HepG2 (cell line): ENCODE data around the gene RHBDF2. TPM values are rescaled to one million over a fixed set of nuclear protein-coding genes. Genes with fewer than 3 reads are reported as not detected.

Source experiments
- ATAC-seq: fragments of 200-7000 bp; cut with Tn5 transposase; 3 replicates; pipeline ENCODE4 v1.9.1; 2020; ENCODE audit warnings: mild to moderate bottlenecking, moderate library complexity
- BruUV-seq: library from RNA; stranded (reverse); fragments of 400-500 nt; replicated peaks from 2 replicates; lab custom pipeline; 2021; lab: Mats Ljungman, UMichigan
- CTCF ChIA-PET: fragments of 300-600 bp; formaldehyde crosslinking; extraction: SDS; loops from one replicate; lab custom pipeline; 2021; ENCODE audit warnings: low total read pairs, inconsistent platforms, low intra/inter-chr PET ratio; lab: Yijun Ruan, JAX
- POLR2A ChIA-PET: fragments of 350-600 bp; sonication (Branson Sonifier 250); formaldehyde crosslinking; loops from one replicate; lab custom pipeline; 2020; ENCODE audit warnings: antibody characterized with exemption, inconsistent platforms; lab: Yijun Ruan, JAX
- DNase-seq: peaks from one replicate; pipeline ENCODE4 v3.0.0-alpha.2; 2015; ENCODE audit warnings: low spot score
- FAIRE-seq: peaks from 3 replicates; lab custom pipeline; 2011; peaks lifted over from hg19 to GRCh38; lab: Jason Lieb, UNC
- H2AFZ ChIP-seq: one replicate; pipeline ENCODE4 v1.6.1; 2011; ENCODE audit warnings: low read length, inconsistent platforms
- H3K27ac ChIP-seq: fragments of 300-600 bp; 3 replicates; pipeline ENCODE4 v1.8.0; 2011; ENCODE audit warnings: mixed run types, mild to moderate bottlenecking, mixed read lengths, low read length, inconsistent platforms; ENCODE audit not compliant: insufficient read depth; ENCODE audit errors: extremely low read length
- H3K27me3 ChIP-seq, 2 experiments: fragments of 200-600 bp in 1 of 2; 2 replicates in 1 of 2; 3 replicates in 1 of 2; pipeline versions ENCODE4 v1.6.0 to v1.8.0; 2011; ENCODE audit warnings: low read length in 2 of 2, mild to moderate bottlenecking in 2 of 2, moderate library complexity in 2 of 2, inconsistent platforms in 1 of 2; ENCODE audit not compliant: insufficient read depth in 2 of 2, control insufficient read depth in 1 of 2
- H3K36me3 ChIP-seq, 2 experiments: fragments of 200-600 bp in 1 of 2; replicated peaks in 1 of 2; 2 replicates in 1 of 2; 3 replicates in 1 of 2; pipeline versions ENCODE4 v1.5.1 to v1.8.0; 2011; ENCODE audit warnings: low read length in 2 of 2, inconsistent platforms in 1 of 2; ENCODE audit not compliant: insufficient read depth in 2 of 2, control insufficient read depth in 1 of 2
- H3K4me1 ChIP-seq: 2 replicates; pipeline ENCODE4 v1.5.1; 2012; ENCODE audit warnings: low read length, inconsistent platforms; ENCODE audit not compliant: insufficient read depth
- H3K4me2 ChIP-seq: 2 replicates; pipeline ENCODE4 v1.6.0; 2011; ENCODE audit warnings: low read depth, low read length, inconsistent platforms
- H3K4me3 ChIP-seq, 3 experiments: fragments of 200-600 bp in 1 of 3; sonication (generic), shearing (Covaris generic) in 1 of 3; replicated peaks in 1 of 3; 2 replicates each; pipeline ENCODE4 v1.5.1; 2011 to 2016; ENCODE audit warnings: low read length in 3 of 3, inconsistent platforms in 2 of 3, low read depth in 2 of 3, mild to moderate bottlenecking in 2 of 3, control low read depth in 1 of 3, mixed read lengths in 1 of 3; ENCODE audit not compliant: insufficient read depth in 1 of 3
- H3K79me2 ChIP-seq: one replicate; pipeline ENCODE4 v1.6.1; 2011; ENCODE audit warnings: low read length, inconsistent platforms; ENCODE audit not compliant: insufficient read depth
- H3K9ac ChIP-seq: 2 replicates; pipeline ENCODE4 v1.6.0; 2011; ENCODE audit warnings: mild to moderate bottlenecking, low read depth, low read length, inconsistent platforms; ENCODE audit not compliant: insufficient read depth
- H3K9me3 ChIP-seq: 2 replicates; pipeline ENCODE4 v1.5.1; 2012; ENCODE audit warnings: mild to moderate bottlenecking, low read length
- H4K20me1 ChIP-seq: 2 replicates; pipeline ENCODE4 v1.6.0; 2011; ENCODE audit warnings: inconsistent platforms, mild to moderate bottlenecking, low read length, moderate library complexity; ENCODE audit not compliant: insufficient read depth
- AGO2 ChIP-seq: fragments of 200-400 bp; formaldehyde crosslinking; optimal IDR thresholded peaks from 2 replicates; pipeline ENCODE3; 2017; ENCODE audit warnings: mild to moderate bottlenecking, low read depth, low read length, moderate library complexity
- NRL ChIP-seq: sonication (generic); formaldehyde crosslinking; IDR thresholded peaks from 2 replicates; pipeline ENCODE4 v1.5.0; 2020; ENCODE audit warnings: missing genetic modification reagents, mild to moderate bottlenecking, moderate library complexity, borderline replicate concordance
- TFAP4 ChIP-seq: sonication (generic); IDR thresholded peaks from 2 replicates; pipeline ENCODE4 v1.6.1; 2016; ENCODE audit warnings: low read depth, borderline replicate concordance
- ZBTB26 ChIP-seq: IDR thresholded peaks from 2 replicates; pipeline ENCODE4 v1.6.1; 2016; ENCODE audit warnings: missing compliant biosample characterization, missing genetic modification reagents, borderline replicate concordance
- ZNF253 ChIP-seq: sonication (generic); formaldehyde crosslinking; IDR thresholded peaks from 2 replicates; pipeline ENCODE4 v1.8.0; 2022; ENCODE audit warnings: mild to moderate bottlenecking, missing genetic modification reagents, borderline replicate concordance
- ZNF550 ChIP-seq: sonication (generic); formaldehyde crosslinking; IDR thresholded peaks from 2 replicates; pipeline ENCODE4 v1.4.0; 2020; ENCODE audit warnings: mild to moderate bottlenecking, missing genetic modification reagents, borderline replicate concordance
- WGBS: methylation state at CpG from one replicate; pipeline ENCODE4 v1.1.6; 2017; ENCODE audit warnings: low lambda C conversion rate; 5-methylcytosine and 5-hydroxymethylcytosine counted together
- in situ Hi-C: cut with HindIII; loops from 2 replicates; pipeline ENCODE4 v1.10.0; 2017; ENCODE audit warnings: low pct_unique_long_range_greater_than_20kb; ENCODE audit not compliant: extremely low pct_ligation_motif_present
- intact Hi-C: fragments of 100-400 bp; cut with micrococcal nuclease; formaldehyde crosslinking; loops from one replicate; pipeline ENCODE4 v1.10.0; 2022; ENCODE audit not compliant: unreplicated experiment
- polyA plus RNA-seq, 8 experiments: library from polyadenylated mRNA; depleted of rRNA in 3 of 8; stranded (reverse) in 7 of 8; unstranded in 1 of 8; fragments of >200 nt; fragmentation: Illumina TruSeq in 4 of 8; extraction: Trizol in 4 of 8; gene quantifications; 2 replicates each; pipeline versions ENCODE4 v1.2.1 to v1.2.3, GENCODE V29; 2011 to 2016; ENCODE audit warnings: low read depth in 4 of 8, missing spikeins in 1 of 8, mixed read lengths in 1 of 8; ENCODE audit not compliant: insufficient read depth in 1 of 8
- total RNA-seq, 5 experiments: library from RNA; depleted of rRNA; stranded (reverse); fragments of >200 nt; fragmentation: Illumina TruSeq; extraction: Trizol; gene quantifications; 2 replicates each; pipeline ENCODE4 v1.2.3, GENCODE V29; 2016; ENCODE audit warnings: low read depth in 1 of 5

Gene RHBDF2
- total and polyA plus RNA-seq, 2 of the 13 experiments (the other 11 are each of a cell fraction or from before 2014, with no cell fraction given) = 7.8 to 24.2 TPM

- CTCF ChIA-PET = interaction anchor here (2.6 kb wide), 1 partner anchor 31 kb away, joined by 15 read pairs; no protein-coding TSS in a partner anchor
- ATAC-seq = no peak
- WGBS = 97% methylated on average over 13 of the region's 15 CpGs
These were observed 26.3 kb downstream of the RHBDF2 start for GRCh38 chr17:76474894-76475293.

GRCh38 chr17:76474238-76474637, 27.0 kb downstream of the RHBDF2 start:
- Histone ChIP-seq H3K79me2 (no peaks in the 10 kb centered on the region), H3K9ac (no peak overlapping the region), H3K27me3 (no peaks in the 10 kb centered on the region), H3K4me3 (no peak overlapping the region), H3K36me3 (peaks cover 0 to 6% of the 10 kb centered on the region in 2 experiments; a peak in 2 of 5 replicates), H3K4me1 (peaks cover 19% of the 10 kb centered on the region), H3K4me2 (no peak overlapping the region), H2AFZ (no peak overlapping the region), H4K20me1 (no peaks in the 10 kb centered on the region), H3K9me3 (no peaks in the 10 kb centered on the region), H3K27ac (no peak overlapping the region)
- ChIA-PET CTCF (interaction anchor here (2.6 kb wide), 1 partner anchor 32 kb away, joined by 15 read pairs; no protein-coding TSS in a partner anchor), POLR2A (interaction anchor here (1.3 to 5.7 kb wide), 2 partner anchors 18 to 25 kb away, joined by 3 to 59 read pairs; partner anchors contain the start of gene RHBDF2)
- no peak for DNase-seq
- intact Hi-C loops (no loop called here), in situ Hi-C loops (no loop called here)
- no peak for TF ChIP-seq ZBTB26 (CRISPR knock-in tag)
- TF ChIP-seq NRL (CRISPR knock-in tag) = 0 out of 2 replicates have a peak, but pooled peaks have one; percentile 14
- no peak for FAIRE-seq
- no TSS peak for BruUV-seq
- WGBS = 98% methylated on average over 14 of the region's 14 CpGs
- ATAC-seq = no peak

More at GRCh38 chr17:76474894-76475293, 26.3 kb downstream of the RHBDF2 start:
- POLR2A ChIA-PET = interaction anchor here (1.3 to 5.7 kb wide), 2 partner anchors 17 to 25 kb away, joined by 3 to 59 read pairs; partner anchors contain the start of gene RHBDF2
- Histone ChIP-seq H3K27me3 (no peaks in the 10 kb centered on the region), H3K9ac (no peak overlapping the region), H3K9me3 (no peaks in the 10 kb centered on the region), H2AFZ (no peak overlapping the region), H3K4me1 (peaks cover 12% of the 10 kb centered on the region), H3K79me2 (no peaks in the 10 kb centered on the region), H3K4me2 (no peak overlapping the region), H3K36me3 (peaks cover 0 to 6% of the 10 kb centered on the region in 2 experiments; a peak in 2 of 5 replicates), H3K27ac (no peak overlapping the region), H3K4me3 (no peak overlapping the region), H4K20me1 (no peaks in the 10 kb centered on the region)
- FAIRE-seq (no peak), DNase-seq (no peak)
- TF ChIP-seq ZNF253 (CRISPR knock-in tag) (0 out of 2 replicates have a peak, but pooled peaks have one; percentile 34), TFAP4 (peak; percentile 9; the same call in 1 of the 2 replicates), ZNF550 (CRISPR knock-in tag) (no peak), AGO2 (peak; percentile 58)
- in situ Hi-C loops (no loop called here), intact Hi-C loops (no loop called here)
- BruUV-seq = no TSS peak
